ENCODE measurements around the gene EGLN2.

The EGLN2 gene

GRCh38 chr19:40755248-40755624 is 43.8 kb upstream of the EGLN2 start:
- in situ Hi-C loops (cut with MboI; ENCODE audit: low pct_unique_long_range_greater_than_20kb, low sequenced_read_pairs, unreplicated experiment) = no loop called here
- TF ChIP-seq CTCF (IDR thresholded peaks at IDR 0.05; ENCODE audit: extremely low read depth, insufficient read depth, missing control alignments) = no peak
- no peak for DNase-seq (ENCODE audit: low spot score)

- no peak for TF ChIP-seq CTCF (IDR thresholded peaks at IDR 0.05; ENCODE audit: extremely low read depth, insufficient read depth, missing control alignments)
- no peak for DNase-seq (ENCODE audit: low spot score)
- in situ Hi-C loops (cut with MboI; ENCODE audit: low pct_unique_long_range_greater_than_20kb, low sequenced_read_pairs, unreplicated experiment) = no loop called here
Observed at GRCh38 chr19:40755791-40756190, 43.2 kb upstream of the EGLN2 start.

- TF ChIP-seq CTCF (IDR thresholded peaks at IDR 0.05; ENCODE audit: extremely low read depth, insufficient read depth, missing control alignments) = no peak
- in situ Hi-C loops (cut with MboI; ENCODE audit: low pct_unique_long_range_greater_than_20kb, low sequenced_read_pairs, unreplicated experiment) = no loop called here
- DNase-seq (ENCODE audit: low spot score) = no peak
Observed at GRCh38 chr19:40756502-40757110, 42.4 kb upstream of the EGLN2 start.

- no peak for DNase-seq (ENCODE audit: low spot score)
- TF ChIP-seq CTCF (IDR thresholded peaks at IDR 0.05; ENCODE audit: extremely low read depth, insufficient read depth, missing control alignments) = no peak
- in situ Hi-C loops (cut with MboI; ENCODE audit: low pct_unique_long_range_greater_than_20kb, low sequenced_read_pairs, unreplicated experiment) = no loop called here
Observed at GRCh38 chr19:40758491-40758890, 40.5 kb upstream of the EGLN2 start.

- in situ Hi-C loops (cut with MboI; ENCODE audit: low pct_unique_long_range_greater_than_20kb, low sequenced_read_pairs, unreplicated experiment) = no loop called here
- TF ChIP-seq CTCF (IDR thresholded peaks at IDR 0.05; ENCODE audit: extremely low read depth, insufficient read depth, missing control alignments) = no peak
- DNase-seq (ENCODE audit: low spot score) = no peak
Observed at GRCh38 chr19:40759352-40759751, 39.6 kb upstream of the EGLN2 start.

GRCh38 chr19:40762754-40763470 is 36.1 kb upstream of the EGLN2 start:
- no peak for DNase-seq (ENCODE audit: low spot score)
- in situ Hi-C loops (cut with MboI; ENCODE audit: low pct_unique_long_range_greater_than_20kb, low sequenced_read_pairs, unreplicated experiment) = no loop called here
- no peak for TF ChIP-seq CTCF (IDR thresholded peaks at IDR 0.05; ENCODE audit: extremely low read depth, insufficient read depth, missing control alignments)
